ENCODE measurements around the gene E2F3. TPM values are rescaled to one million over a fixed set of nuclear protein-coding genes. Genes with fewer than 3 reads are reported as not detected.

The E2F3 gene
- total and polyA plus RNA-seq, 10 of the 15 experiments (the other 5 are each of a cell fraction or from before 2014, with no cell fraction given) = 5.1 to 16.8 (median 10.6) TPM

GRCh38 chr6:20487669-20488375, 86.1 kb downstream of the E2F3 start (continued):
- TF ChIP-seq STAT1 (conservative IDR thresholded peaks at IDR 0.05) (no peak), MEF2B (IDR thresholded peaks at IDR 0.05; ENCODE audit: partially characterized antibody, poor library complexity, severe bottlenecking) (no peak)
- TF ChIP-seq, protein P1, sequence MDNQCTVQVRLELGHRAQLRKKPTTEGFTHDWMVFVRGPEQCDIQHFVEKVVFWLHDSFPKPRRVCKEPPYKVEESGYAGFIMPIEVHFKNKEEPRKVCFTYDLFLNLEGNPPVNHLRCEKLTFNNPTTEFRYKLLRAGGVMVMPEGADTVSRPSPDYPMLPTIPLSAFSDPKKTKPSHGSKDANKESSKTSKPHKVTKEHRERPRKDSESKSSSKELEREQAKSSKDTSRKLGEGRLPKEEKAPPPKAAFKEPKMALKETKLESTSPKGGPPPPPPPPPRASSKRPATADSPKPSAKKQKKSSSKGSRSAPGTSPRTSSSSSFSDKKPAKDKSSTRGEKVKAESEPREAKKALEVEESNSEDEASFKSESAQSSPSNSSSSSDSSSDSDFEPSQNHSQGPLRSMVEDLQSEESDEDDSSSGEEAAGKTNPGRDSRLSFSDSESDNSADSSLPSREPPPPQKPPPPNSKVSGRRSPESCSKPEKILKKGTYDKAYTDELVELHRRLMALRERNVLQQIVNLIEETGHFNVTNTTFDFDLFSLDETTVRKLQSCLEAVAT (IDR thresholded peaks at IDR 0.05) = no peak

DNA sequence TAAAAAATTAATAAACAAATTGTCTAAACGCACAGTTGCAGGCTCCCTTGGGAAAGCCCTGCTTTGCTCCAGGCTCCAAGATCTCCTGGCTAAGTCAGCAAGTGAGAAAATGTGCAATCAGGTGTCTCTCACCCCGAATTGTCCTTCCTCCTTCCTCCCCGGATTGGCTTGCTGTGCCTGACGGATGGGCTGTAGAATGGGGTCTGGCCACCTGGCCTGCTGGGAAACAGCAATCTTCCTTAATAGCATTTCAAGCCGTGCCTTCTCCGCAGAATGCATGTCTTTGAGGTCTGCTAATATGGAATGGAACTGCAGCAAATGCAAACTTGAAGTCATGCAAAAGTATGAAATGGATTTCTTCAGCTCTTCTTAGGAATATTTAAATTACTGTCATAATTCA, 88.9 kb downstream of the E2F3 start:
- ChIA-PET CTCF (interaction anchor here (1.6 kb wide), 1 partner anchor 86 kb away, joined by 4 read pairs; no protein-coding TSS in a partner anchor), SMC1A (ENCODE audit: uncharacterized antibody, unreplicated experiment) (interaction anchor here (1.0 kb wide), 1 partner anchor 83 kb away, joined by 3 read pairs; no protein-coding TSS in a partner anchor), POLR2A (no interaction called here), RAD21 (ENCODE audit: unreplicated experiment) (interaction anchor here (1.1 kb wide), 1 partner anchor 86 kb away, joined by 3 read pairs; no protein-coding TSS in a partner anchor)
- DNase-seq (ENCODE audit: low read depth, low spot score) = no peak
- ATAC-seq = no peak
- Histone ChIP-seq H3K4me2 (ENCODE audit: control insufficient read depth, insufficient read depth) (no peak overlapping the region), H3K79me2 (ENCODE audit: control insufficient read depth, insufficient read depth, low read length) (no peaks in the 10 kb centered on the region), H3K27ac (ENCODE audit: control insufficient read depth, insufficient read depth) (no peak overlapping the region), H3K27me3 (replicated peaks in 1 of 2; ENCODE audit: control insufficient read depth in 2 of 2, insufficient read depth in 2 of 2, low read length in 1 of 2) (no peaks in the 10 kb centered on the region), H3K9ac (ENCODE audit: control insufficient read depth, insufficient read depth, low read length) (no peak overlapping the region), H4K20me1 (ENCODE audit: control insufficient read depth, insufficient read depth) (no peaks in the 10 kb centered on the region), H2AFZ (ENCODE audit: control insufficient read depth, low read depth, low read length) (no peak overlapping the region), H3K9me3 (replicated peaks; ENCODE audit: control insufficient read depth, insufficient read depth, low read length) (no peaks in the 10 kb centered on the region), H3K4me3 (no peak overlapping the region), H3K4me1 (ENCODE audit: control insufficient read depth, insufficient read depth, low read length) (no peaks in the 10 kb centered on the region), H3K36me3 (ENCODE audit: control insufficient read depth in 2 of 2, insufficient read depth in 2 of 2, low read length in 1 of 2) (peaks cover 4 to 19% of the 10 kb centered on the region in 2 experiments)
- intact Hi-C loops (cut with micrococcal nuclease; ENCODE audit: unreplicated experiment) (no loop called here), in situ Hi-C loops (cut with MboI) (no loop called here)
- 99% methylated on average over 6 of the region's 6 CpGs for WGBS (ENCODE audit: insufficient coverage, insufficient replicate concordance, low lambda C conversion rate, missing lambda C conversion rate)
- no peak for FAIRE-seq
- BruUV-seq (replicated peaks) = no TSS peak
- TF ChIP-seq NR2F1 (conservative IDR thresholded peaks at IDR 0.05) (no peak), ZBTB33 (IDR thresholded peaks at IDR 0.05) (no peak), BCLAF1 (IDR thresholded peaks at IDR 0.05) (no peak), CBX5 (IDR thresholded peaks at IDR 0.05; ENCODE audit: low read depth) (no peak), NFIC (IDR thresholded peaks at IDR 0.05; ENCODE audit: low read depth, low read length) (no peak), POU2F2 (IDR thresholded peaks at IDR 0.05; ENCODE audit: borderline replicate concordance, low read depth, low read length) (no peak), RAD51 (IDR thresholded peaks at IDR 0.05) (no peak), HDGF (IDR thresholded peaks at IDR 0.05) (no peak), BACH1 (IDR thresholded peaks at IDR 0.05; ENCODE audit: borderline replicate concordance) (no peak), BHLHE40 (IDR thresholded peaks at IDR 0.05; ENCODE audit: borderline replicate concordance in 1 of 2, low read depth in 2 of 2, low read length in 1 of 2) (no peak), SREBF1 (IDR thresholded peaks at IDR 0.05; ENCODE audit: low read length) (no peak), USF2 (IDR thresholded peaks at IDR 0.05; ENCODE audit: borderline replicate concordance, low read depth, low read length) (no peak), ATF7 (IDR thresholded peaks at IDR 0.05; ENCODE audit: low read depth) (no peak)
